ENCODE data around the gene CCRL2. TPM values are rescaled to one million over a fixed set of nuclear protein-coding genes. Genes with fewer than 3 reads are reported as not detected.

CCRL2 gene
- total and polyA plus RNA-seq, 2 of the 4 experiments (the other 2 are of a cell fraction) = 0.29 to 0.36 TPM

DNA sequence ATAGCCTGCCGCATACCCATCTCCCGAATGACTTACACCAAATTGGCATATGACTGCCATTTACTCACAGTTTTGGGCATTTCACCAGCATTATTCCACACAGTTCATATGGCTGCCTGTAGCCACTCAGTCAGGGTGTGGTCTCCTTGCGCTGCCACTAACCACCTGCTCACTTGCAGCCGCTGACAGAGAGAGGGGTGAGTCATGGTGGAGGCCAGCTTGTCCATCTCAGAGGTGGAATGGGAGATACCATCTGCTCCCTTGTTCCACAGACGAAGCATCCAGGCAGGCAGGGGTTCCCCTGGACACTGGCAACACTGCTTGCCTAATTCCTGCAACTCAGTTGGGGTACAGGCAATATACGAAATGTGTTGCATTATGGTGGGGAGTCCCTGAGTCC is 15.6 kb downstream of the CCRL2 start:
- no peak overlapping the region for H2BK5ac ChIP-seq (ENCODE audit: low read depth, low read length, poor library complexity, severe bottlenecking)
- no peak overlapping the region for H3K56ac ChIP-seq (ENCODE audit: extremely low read depth, insufficient read depth, low read length)
- H2AFZ ChIP-seq (replicated peaks; ENCODE audit: low read length, poor library complexity) = no peak overlapping the region
- H3K9me3 ChIP-seq (ENCODE audit: control insufficient read depth, insufficient read depth, low read length) = no peaks in the 10 kb centered on the region
- no peaks in the 10 kb centered on the region for H3K36me3 ChIP-seq (ENCODE audit: control insufficient read depth, insufficient read depth, low read length)
- no peak for ATAC-seq (ENCODE audit: low read depth)
- no peaks in the 10 kb centered on the region for H4K20me1 ChIP-seq (ENCODE audit: insufficient read depth, low read length)
- in situ Hi-C loops (cut with MboI; ENCODE audit: low sequenced_read_pairs) (no loop called here), intact Hi-C loops (cut with micrococcal nuclease) (no loop called here), dilution Hi-C loops (cut with HindIII; ENCODE audit: low sequenced_read_pairs, unreplicated experiment) (no loop called here)
- H4K91ac ChIP-seq (ENCODE audit: insufficient read depth, low read depth, low read length) = no peak overlapping the region
- H3K27ac ChIP-seq (ENCODE audit: insufficient read depth, low read length) = no peak overlapping the region
- H2AK9ac ChIP-seq (replicated peaks; ENCODE audit: low read depth, low read length, poor library complexity) = no peak overlapping the region
- no peak overlapping the region for H3K4me3 ChIP-seq (ENCODE audit: insufficient read depth, low read depth, low read length)
- H3K23ac ChIP-seq (ENCODE audit: low read depth, low read length) = no peak overlapping the region
- DNase-seq = peak; percentile 13
- TF ChIP-seq RAD21 (IDR thresholded peaks at IDR 0.05; ENCODE audit: low read length) = no peak
- no peak for TF ChIP-seq NFE2L2 (IDR thresholded peaks at IDR 0.05; ENCODE audit: low read depth, low read length)
- no peak for TF ChIP-seq FOS (IDR thresholded peaks at IDR 0.05; ENCODE audit: low read depth, low read length)
- TF ChIP-seq MXI1 (IDR thresholded peaks at IDR 0.05; ENCODE audit: borderline replicate concordance, low read depth, low read length) = no peak
- TF ChIP-seq SMC3 (IDR thresholded peaks at IDR 0.05; ENCODE audit: low read depth, low read length) = no peak
- no peak overlapping the region for H2BK15ac ChIP-seq (ENCODE audit: low read depth, low read length)
- no peaks in the 10 kb centered on the region for H3K79me1 ChIP-seq (ENCODE audit: low read depth in 1 of 2, low read length in 2 of 2)
- H3K14ac ChIP-seq (replicated peaks; ENCODE audit: low read depth, low read length) = no peak overlapping the region
- no peak overlapping the region for H3K18ac ChIP-seq (ENCODE audit: low read depth, low read length)
- WGBS, 2 experiments (ENCODE audit: extremely low coverage in 2 of 2, insufficient read length in 1 of 2) = 92% methylated on average over 2 of the region's 6 CpGs; no CpG with 5 or more reads in 1 of the 2 experiments
- H3K9ac ChIP-seq (ENCODE audit: low read depth, low read length) = no peak overlapping the region
- H2BK20ac ChIP-seq (ENCODE audit: low read depth, low read length) = no peak overlapping the region
- H4K5ac ChIP-seq (ENCODE audit: low read depth, low read length) = no peak overlapping the region
- H2AK5ac ChIP-seq (ENCODE audit: low read depth, low read length) = no peak overlapping the region
- CTCF ChIA-PET = no interaction called here
- H3K4me2 ChIP-seq (ENCODE audit: low read depth, low read length) = no peak overlapping the region
- no peak overlapping the region for H3K4ac ChIP-seq (ENCODE audit: low read depth, low read length)
- H3K27me3 ChIP-seq (ENCODE audit: control insufficient read depth, insufficient read depth, low read length) = peaks cover 10% of the 10 kb centered on the region
- no peaks in the 10 kb centered on the region for H3K4me1 ChIP-seq (ENCODE audit: control insufficient read depth, insufficient read depth, low read length)
- H3K9me1 ChIP-seq (ENCODE audit: insufficient read depth, low read length) = no peaks in the 10 kb centered on the region; the same call in 1 of the 2 replicates
- H2BK120ac ChIP-seq (ENCODE audit: low read depth, low read length) = no peak overlapping the region
- POLR2A ChIA-PET (ENCODE audit: unreplicated experiment) = no interaction called here
- no TSS peak for BruUV-seq (replicated peaks)
- no peak overlapping the region for H4K8ac ChIP-seq (ENCODE audit: low read depth in 2 of 2, low read length in 2 of 2)
